MCF 10A (cell line): ENCODE results near the gene P2RY14. TPM values are rescaled to one million over a fixed set of nuclear protein-coding genes. Genes with fewer than 3 reads are reported as not detected.
A peak's percentile ranks its signal among the peaks of the same experiment; 100 is the strongest.

Experiments used
- BruUV-seq: library from RNA; stranded (reverse); fragments of 400-500 nt; replicated peaks from 2 replicates; lab custom pipeline; 2021; lab: Mats Ljungman, UMichigan
- CTCF ChIA-PET: fragments of 300-600 bp; sonication (Branson Sonifier 250); formaldehyde crosslinking; extraction: SDS; loops from one replicate; lab custom pipeline; 2021; ENCODE audit warnings: antibody characterized with exemption, inconsistent platforms; lab: Yijun Ruan, JAX
- POLR2A ChIA-PET: fragments of 300-600, 350-650 bp; sonication (Branson Sonifier 250); formaldehyde crosslinking; extraction: SDS; loops from one replicate; lab custom pipeline; 2020; ENCODE audit warnings: antibody characterized with exemption, inconsistent platforms; lab: Yijun Ruan, JAX
- DNase-seq: peaks from one replicate; pipeline ENCODE4 v3.0.0-alpha.2; 2018; ENCODE audit not compliant: unreplicated experiment
- H3K27ac Mint-ChIP-seq: one replicate; pipeline ENCODE4 v1.8.0; 2022; ENCODE audit warnings: mild to moderate bottlenecking, low read depth, mixed read lengths; ENCODE audit not compliant: unreplicated experiment
- H3K27me3 Mint-ChIP-seq: one replicate; pipeline ENCODE4 v1.8.0; 2022; ENCODE audit warnings: mixed read lengths; ENCODE audit not compliant: insufficient read depth, unreplicated experiment
- H3K36me3 Mint-ChIP-seq: one replicate; pipeline ENCODE4 v1.8.0; 2022; ENCODE audit warnings: mild to moderate bottlenecking, moderate library complexity, mixed read lengths; ENCODE audit not compliant: insufficient read depth, unreplicated experiment
- H3K4me1 Mint-ChIP-seq: one replicate; pipeline ENCODE4 v1.8.0; 2022; ENCODE audit warnings: mixed read lengths; ENCODE audit not compliant: insufficient read depth, unreplicated experiment
- H3K4me3 Mint-ChIP-seq: one replicate; pipeline ENCODE4 v1.8.0; 2022; ENCODE audit warnings: mild to moderate bottlenecking, moderate library complexity, mixed read lengths; ENCODE audit not compliant: unreplicated experiment
- H3K9me3 Mint-ChIP-seq: one replicate; pipeline ENCODE4 v1.8.0; 2022; ENCODE audit warnings: mixed read lengths; ENCODE audit not compliant: unreplicated experiment
- CTCF ChIP-seq: fragments of 200-600 bp; IDR thresholded peaks from one replicate; pipeline ENCODE4 v1.8.0; 2022; ENCODE audit warnings: antibody characterized with exemption, mild to moderate bottlenecking; ENCODE audit not compliant: unreplicated experiment
- intact Hi-C: fragments of 100-400 bp; cut with micrococcal nuclease; formaldehyde crosslinking; loops from 2 replicates; pipeline ENCODE4 v1.14.1; 2022
- total RNA-seq: library from RNA; stranded (reverse); gene quantifications from 2 replicates; pipeline ENCODE4 v1.2.3, GENCODE V29; 2022

P2RY14 gene
- total RNA-seq, 1 experiment from 2014 or later = not detected

DNA sequence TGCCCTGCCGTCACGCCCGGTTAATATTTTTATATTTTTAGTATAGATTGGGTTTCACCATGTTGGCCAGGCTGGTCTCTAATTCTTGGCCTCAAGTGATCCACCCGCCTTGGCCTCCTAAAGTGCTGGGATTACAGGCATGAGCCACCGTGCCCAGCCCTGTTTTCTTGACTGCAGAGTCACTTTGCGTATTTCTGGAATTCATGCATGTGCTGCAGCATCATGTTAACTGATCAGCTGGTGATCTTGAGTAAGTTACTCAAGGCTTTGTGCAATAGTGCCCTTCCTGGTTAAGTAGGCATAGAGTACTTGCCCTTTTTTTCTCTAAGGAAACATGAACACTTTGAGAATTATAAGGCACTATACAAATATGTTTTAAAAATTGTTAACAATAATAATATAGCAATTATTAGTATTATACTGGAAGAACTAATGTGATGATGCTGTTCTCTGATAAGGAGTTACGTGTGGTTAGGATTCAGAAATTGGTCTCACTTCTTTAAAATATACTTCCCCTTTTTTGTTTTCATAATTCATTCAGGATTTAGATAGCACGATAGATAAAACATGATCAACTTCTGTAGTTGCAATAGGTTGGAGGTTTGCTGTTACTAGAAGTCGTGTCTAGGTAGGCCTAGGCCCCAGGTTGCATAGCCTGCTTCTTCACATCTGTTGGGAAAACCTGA is 108.9 kb downstream of the P2RY14 start:
- intact Hi-C loops = loop anchor here (5.0 kb wide), 2 partner anchors 668 to 748 kb away; no protein-coding TSS in a partner anchor
- H3K27ac Mint-ChIP-seq = no peak overlapping the region
- no TSS peak for BruUV-seq
- no peaks in the 10 kb centered on the region for H3K4me1 Mint-ChIP-seq
- no peaks in the 10 kb centered on the region for H3K27me3 Mint-ChIP-seq
- H3K4me3 Mint-ChIP-seq = no peak overlapping the region
- ChIA-PET POLR2A (no interaction called here), CTCF (interaction anchor here (0.6 to 3.7 kb wide), 22 partner anchors 9 to 359 kb away, joined by 3 to 94 read pairs (median 6); partner anchors contain the start of gene P2RY14)
- no peaks in the 10 kb centered on the region for H3K36me3 Mint-ChIP-seq
- TF ChIP-seq CTCF = no peak
- no peak for DNase-seq
- no peaks in the 10 kb centered on the region for H3K9me3 Mint-ChIP-seq

DNA sequence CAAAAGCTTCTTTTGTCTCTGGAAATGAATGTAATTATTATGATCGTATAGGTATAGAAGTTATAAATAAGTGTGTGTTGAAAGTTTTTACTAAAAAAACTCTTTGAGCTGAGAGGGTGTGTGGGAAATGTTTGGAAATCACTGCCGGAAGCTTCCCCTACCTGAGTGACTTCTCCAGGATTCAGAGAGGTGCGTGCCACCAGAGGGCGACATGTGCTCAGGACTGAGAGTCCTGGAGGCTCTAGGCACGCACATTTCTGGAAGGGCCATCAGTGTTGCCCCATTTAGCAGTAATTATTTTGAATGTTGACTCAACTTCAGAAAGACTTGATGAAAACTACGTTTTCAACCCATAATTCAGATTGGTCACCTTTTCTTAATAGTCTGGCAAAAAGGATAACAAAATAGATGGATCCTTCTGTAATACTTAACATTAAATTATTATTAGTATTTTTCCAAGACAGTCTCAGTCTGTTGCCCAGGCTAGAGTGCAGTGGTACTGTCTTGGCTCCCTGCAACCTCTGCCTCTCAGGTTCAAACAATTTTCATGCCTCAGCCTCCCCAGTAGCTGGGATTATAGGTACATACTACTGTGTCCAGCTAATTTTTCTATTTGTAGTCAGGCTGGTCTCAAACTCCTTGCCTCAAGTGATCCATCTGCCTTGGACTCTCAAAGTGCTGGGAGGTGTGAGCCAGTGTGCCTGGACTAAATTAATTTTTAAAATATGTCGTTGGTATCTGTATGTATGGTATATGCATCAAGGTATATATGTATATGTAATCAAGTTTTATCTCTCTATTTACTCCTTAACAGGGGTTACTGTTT is 109.9 kb downstream of the P2RY14 start:
- Mint-ChIP-seq H3K27me3 (no peaks in the 10 kb centered on the region), H3K36me3 (no peaks in the 10 kb centered on the region), H3K4me3 (no peak overlapping the region), H3K9me3 (no peaks in the 10 kb centered on the region), H3K4me1 (no peaks in the 10 kb centered on the region), H3K27ac (no peak overlapping the region)
- peak; percentile 88 for TF ChIP-seq CTCF
- peak; percentile 82 for DNase-seq
- CTCF ChIA-PET = interaction anchor here (0.6 to 3.7 kb wide), 59 partner anchors 9 to 744 kb away, joined by 3 to 94 read pairs (median 5); partner anchors contain the start of gene P2RY14
- POLR2A ChIA-PET = interaction anchor here (0.7 to 1.3 kb wide), 4 partner anchors 57 to 121 kb away, joined by 3 to 6 read pairs (median 4); no protein-coding TSS in a partner anchor
- no TSS peak for BruUV-seq
- intact Hi-C loops = loop anchor here (1.0 to 5.0 kb wide), 4 partner anchors 59 to 749 kb away; no protein-coding TSS in a partner anchor

GRCh38 chr3:151166161-151166560 is 112.2 kb downstream of the P2RY14 start:
- H3K27ac Mint-ChIP-seq = no peak overlapping the region
- H3K4me1 Mint-ChIP-seq = no peaks in the 10 kb centered on the region
- H3K27me3 Mint-ChIP-seq = no peaks in the 10 kb centered on the region
- no peak overlapping the region for H3K4me3 Mint-ChIP-seq
- no peak for TF ChIP-seq CTCF
- H3K9me3 Mint-ChIP-seq = no peaks in the 10 kb centered on the region
- BruUV-seq = no TSS peak
- H3K36me3 Mint-ChIP-seq = no peaks in the 10 kb centered on the region
- ChIA-PET POLR2A (no interaction called here), CTCF (interaction anchor here (0.7 to 3.7 kb wide), 5 partner anchors 60 to 314 kb away, joined by 3 to 94 read pairs (median 43); partner anchors contain the start of gene P2RY14)
- no peak for DNase-seq
- intact Hi-C loops = loop anchor here (5.0 kb wide), 2 partner anchors 671 to 751 kb away; no protein-coding TSS in a partner anchor

DNA sequence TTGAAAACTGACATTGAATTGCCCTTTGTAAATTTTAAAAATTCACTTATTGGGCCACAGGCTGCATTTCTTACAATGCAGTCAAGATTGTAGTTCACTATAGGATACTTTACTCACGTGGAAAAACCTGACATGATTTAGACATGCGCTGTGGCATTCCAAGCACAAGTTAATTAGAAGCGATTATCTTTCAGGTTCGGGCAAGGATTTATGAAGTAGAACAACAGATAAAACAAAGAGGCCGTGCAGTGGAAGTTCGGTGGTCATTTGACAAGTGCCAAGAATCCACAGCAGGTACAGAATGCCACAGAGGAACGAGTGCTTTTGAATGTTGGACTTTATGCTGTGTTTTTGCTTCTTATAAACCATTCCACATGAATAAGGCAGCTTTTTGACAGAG is 113.1 kb downstream of the P2RY14 start:
- no peak overlapping the region for H3K27ac Mint-ChIP-seq
- H3K4me3 Mint-ChIP-seq = no peak overlapping the region
- intact Hi-C loops = loop anchor here (5.0 kb wide), 2 partner anchors 672 to 752 kb away; no protein-coding TSS in a partner anchor
- H3K4me1 Mint-ChIP-seq = no peaks in the 10 kb centered on the region
- no peak for DNase-seq
- no peaks in the 10 kb centered on the region for H3K9me3 Mint-ChIP-seq
- TF ChIP-seq CTCF = no peak
- POLR2A ChIA-PET = no interaction called here
- H3K36me3 Mint-ChIP-seq = no peaks in the 10 kb centered on the region
- CTCF ChIA-PET = no interaction called here
- no peaks in the 10 kb centered on the region for H3K27me3 Mint-ChIP-seq
- no TSS peak for BruUV-seq
